Loucy (cell line): Measurements from ENCODE around the gene FGD3.

ENCODE experiments used
- EZH2phosphoT487 ChIP-seq: fragments of 200-600 bp; IDR thresholded peaks from 2 replicates; pipeline ENCODE4 v1.6.1; 2018; ENCODE audit warnings: antibody characterized with exemption, mild to moderate bottlenecking, moderate library complexity, borderline replicate concordance
- TF ChIP-seq, protein P1 (sequence below): fragments of 200-600 bp; sonication (generic); conservative IDR thresholded peaks from 2 replicates; pipeline ENCODE4 v1.5.1; 2014; ENCODE audit warnings: mild to moderate bottlenecking, antibody characterized with exemption, low read length

DNA sequence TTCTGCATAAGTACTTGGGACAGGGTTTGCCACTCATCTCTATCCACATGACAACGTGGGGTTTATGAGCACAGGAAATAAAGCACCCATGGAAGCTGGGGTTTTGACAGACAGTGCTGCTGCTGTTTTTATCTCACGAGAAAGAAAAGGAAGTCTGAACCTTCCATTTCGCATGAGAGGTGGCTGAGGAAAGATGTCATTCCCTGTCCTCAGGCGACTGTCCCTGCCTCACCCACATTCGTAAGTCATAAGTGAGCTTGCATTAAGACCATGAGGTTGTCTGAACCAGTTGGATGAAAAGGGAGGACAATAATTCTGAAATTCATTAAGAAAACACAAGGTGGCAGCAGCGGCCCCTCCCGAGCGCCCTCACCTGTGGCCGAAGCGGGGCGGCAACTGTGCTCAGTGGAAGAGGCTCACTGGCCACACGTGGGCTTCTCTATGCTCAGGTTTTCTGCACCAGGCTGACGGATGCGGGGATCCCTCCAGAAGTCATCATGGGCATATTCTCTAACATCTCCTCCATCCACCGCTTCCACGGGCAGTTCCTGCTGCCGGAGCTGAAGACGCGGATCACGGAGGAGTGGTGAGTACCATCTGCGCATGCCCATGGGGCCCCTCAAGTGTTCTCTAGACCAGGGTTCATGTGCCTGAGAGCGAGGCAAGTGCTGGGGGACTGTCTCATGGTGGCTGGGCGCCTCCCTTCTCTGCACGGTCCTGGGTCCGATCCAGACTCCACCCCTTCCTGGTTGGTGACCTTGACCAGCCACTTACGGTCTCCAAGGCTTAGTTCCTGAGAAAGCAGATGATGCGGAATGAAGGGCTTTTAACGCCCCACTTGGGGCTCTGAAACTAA lies 56.5 kb downstream of the FGD3 start:
- TF ChIP-seq, protein P1, sequence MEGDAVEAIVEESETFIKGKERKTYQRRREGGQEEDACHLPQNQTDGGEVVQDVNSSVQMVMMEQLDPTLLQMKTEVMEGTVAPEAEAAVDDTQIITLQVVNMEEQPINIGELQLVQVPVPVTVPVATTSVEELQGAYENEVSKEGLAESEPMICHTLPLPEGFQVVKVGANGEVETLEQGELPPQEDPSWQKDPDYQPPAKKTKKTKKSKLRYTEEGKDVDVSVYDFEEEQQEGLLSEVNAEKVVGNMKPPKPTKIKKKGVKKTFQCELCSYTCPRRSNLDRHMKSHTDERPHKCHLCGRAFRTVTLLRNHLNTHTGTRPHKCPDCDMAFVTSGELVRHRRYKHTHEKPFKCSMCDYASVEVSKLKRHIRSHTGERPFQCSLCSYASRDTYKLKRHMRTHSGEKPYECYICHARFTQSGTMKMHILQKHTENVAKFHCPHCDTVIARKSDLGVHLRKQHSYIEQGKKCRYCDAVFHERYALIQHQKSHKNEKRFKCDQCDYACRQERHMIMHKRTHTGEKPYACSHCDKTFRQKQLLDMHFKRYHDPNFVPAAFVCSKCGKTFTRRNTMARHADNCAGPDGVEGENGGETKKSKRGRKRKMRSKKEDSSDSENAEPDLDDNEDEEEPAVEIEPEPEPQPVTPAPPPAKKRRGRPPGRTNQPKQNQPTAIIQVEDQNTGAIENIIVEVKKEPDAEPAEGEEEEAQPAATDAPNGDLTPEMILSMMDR = peak; percentile 70
- TF ChIP-seq EZH2phosphoT487 = no peak
